ENCODE measurements around the gene TCIRG1.

- no peak for TF ChIP-seq CTCF (IDR thresholded peaks at IDR 0.05)
- no peak for TF ChIP-seq POLR2A (IDR thresholded peaks at IDR 0.05; ENCODE audit: low read depth)
- no peak for TF ChIP-seq POLR2AphosphoS5 (IDR thresholded peaks at IDR 0.05)
- no peak for TF ChIP-seq EP300 (IDR thresholded peaks at IDR 0.05)
Measured at GRCh38 chr11:68016161-68016903, 22.5 kb upstream of the TCIRG1 start.
